ENCODE measurements around the gene TRAM2. TPM values are rescaled to one million over a fixed set of nuclear protein-coding genes. Genes with fewer than 3 reads are reported as not detected.
"Not testable (repeated sequence)": the region's sequence is repeated elsewhere in the genome, so short reads cannot be mapped to it uniquely, and the experiment has no call there.

The TRAM2 gene
- total and polyA plus RNA-seq, 3 donors from 2014 or later: 21.1 to 34.7 (median 26.1) TPM

DNA sequence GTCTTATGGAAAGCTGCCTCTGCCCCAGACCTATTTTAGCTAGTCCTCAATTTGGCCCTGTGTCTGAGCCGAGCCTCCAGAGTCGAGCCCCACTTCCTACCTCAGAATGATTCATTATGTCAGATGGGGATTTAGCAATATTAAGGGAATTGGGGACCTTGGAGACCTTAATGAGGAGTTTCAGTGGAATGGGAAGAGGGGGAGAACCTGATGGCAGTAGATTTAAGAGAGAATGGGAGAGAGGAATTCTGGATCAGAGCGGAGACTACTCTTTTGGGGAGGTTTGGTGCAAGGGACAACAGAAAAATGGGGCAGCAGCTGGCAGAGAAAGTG lies 93.2 kb downstream of the TRAM2 start:
- DNase-seq: no peak
- Histone ChIP-seq H3K4me1 (no peaks in the 10 kb centered on the region), H3K27ac (no peak overlapping the region), H3K4me3 (no peak overlapping the region), H3K9me3 (no peaks in the 10 kb centered on the region), H3K27me3 (no peaks in the 10 kb centered on the region), H3K36me3 (ENCODE audit: low read depth, missing control alignments) (no peaks in the 10 kb centered on the region)
- TF ChIP-seq, protein P1, sequence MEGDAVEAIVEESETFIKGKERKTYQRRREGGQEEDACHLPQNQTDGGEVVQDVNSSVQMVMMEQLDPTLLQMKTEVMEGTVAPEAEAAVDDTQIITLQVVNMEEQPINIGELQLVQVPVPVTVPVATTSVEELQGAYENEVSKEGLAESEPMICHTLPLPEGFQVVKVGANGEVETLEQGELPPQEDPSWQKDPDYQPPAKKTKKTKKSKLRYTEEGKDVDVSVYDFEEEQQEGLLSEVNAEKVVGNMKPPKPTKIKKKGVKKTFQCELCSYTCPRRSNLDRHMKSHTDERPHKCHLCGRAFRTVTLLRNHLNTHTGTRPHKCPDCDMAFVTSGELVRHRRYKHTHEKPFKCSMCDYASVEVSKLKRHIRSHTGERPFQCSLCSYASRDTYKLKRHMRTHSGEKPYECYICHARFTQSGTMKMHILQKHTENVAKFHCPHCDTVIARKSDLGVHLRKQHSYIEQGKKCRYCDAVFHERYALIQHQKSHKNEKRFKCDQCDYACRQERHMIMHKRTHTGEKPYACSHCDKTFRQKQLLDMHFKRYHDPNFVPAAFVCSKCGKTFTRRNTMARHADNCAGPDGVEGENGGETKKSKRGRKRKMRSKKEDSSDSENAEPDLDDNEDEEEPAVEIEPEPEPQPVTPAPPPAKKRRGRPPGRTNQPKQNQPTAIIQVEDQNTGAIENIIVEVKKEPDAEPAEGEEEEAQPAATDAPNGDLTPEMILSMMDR (IDR thresholded peaks at IDR 0.05): no peak
- TF ChIP-seq POLR2A (IDR thresholded peaks at IDR 0.05): no peak
- intact Hi-C loops (cut with DNase I; ENCODE audit: low total_unique reads): no loop called here
- WGBS, 2 donors: 76 to 86% methylated on average over 3 of the region's 3 CpGs

DNA sequence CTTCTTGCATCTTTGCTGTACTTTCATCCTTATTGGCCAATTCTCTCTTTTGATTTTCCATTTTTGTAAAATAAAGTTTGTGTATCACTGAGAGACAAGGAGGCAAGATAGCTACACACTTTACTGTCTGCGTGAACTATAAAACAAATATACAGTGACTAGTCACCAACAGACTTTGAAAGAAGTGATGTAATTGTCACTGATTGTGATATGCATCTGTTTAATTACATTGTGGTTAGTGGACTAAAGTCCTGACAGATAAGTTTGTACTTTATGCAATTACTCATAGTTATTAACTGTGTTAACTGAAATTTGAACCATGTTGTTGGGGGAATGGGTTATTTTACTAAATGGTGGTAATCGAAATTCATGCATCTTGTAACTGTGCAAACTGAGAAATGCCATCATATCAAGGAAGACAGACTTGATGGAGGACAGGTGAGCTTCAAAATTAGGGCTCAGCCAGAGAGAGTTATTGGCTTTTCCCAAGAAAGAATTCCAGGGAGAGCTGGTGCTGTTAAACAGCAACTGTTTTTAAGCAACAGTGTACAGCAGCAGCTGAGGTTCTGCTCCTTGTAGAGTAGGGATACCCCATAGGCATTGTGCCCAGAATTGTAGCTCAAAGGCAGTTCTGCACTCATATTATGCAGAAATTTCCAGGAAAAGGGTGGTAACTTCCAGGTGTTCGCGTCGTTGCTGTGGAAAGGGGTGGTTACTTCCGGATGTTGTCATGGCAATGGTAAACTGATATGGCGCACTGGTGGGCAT lies 93.8 kb downstream of the TRAM2 start:
- TF ChIP-seq, protein P1 (IDR thresholded peaks at IDR 0.05): no peak
- TF ChIP-seq POLR2A (IDR thresholded peaks at IDR 0.05): no peak
- Histone ChIP-seq H3K27ac (no peak overlapping the region), H3K9me3 (no peaks in the 10 kb centered on the region), H3K27me3 (no peaks in the 10 kb centered on the region), H3K4me3 (no peak overlapping the region), H3K4me1 (no peaks in the 10 kb centered on the region), H3K36me3 (ENCODE audit: low read depth, missing control alignments) (no peaks in the 10 kb centered on the region)
- 79 to 83% methylated on average over 7 of the region's 7 CpGs for WGBS, 2 donors
- intact Hi-C loops (cut with DNase I; ENCODE audit: low total_unique reads): no loop called here
- DNase-seq: no peak

GRCh38 chr6:52475307-52475706 lies 101.6 kb downstream of the TRAM2 start:
- no peaks in the 10 kb centered on the region for H3K36me3 ChIP-seq (ENCODE audit: low read depth, missing control alignments)
- no peak for DNase-seq
- H3K27me3 ChIP-seq: no peaks in the 10 kb centered on the region
- no peaks in the 10 kb centered on the region for H3K9me3 ChIP-seq
- H3K4me1 ChIP-seq: no peaks in the 10 kb centered on the region
- WGBS, 2 donors: 39 to 41% methylated on average over 2 of the region's 2 CpGs
- H3K27ac ChIP-seq: no peak overlapping the region
- intact Hi-C loops (cut with DNase I; ENCODE audit: low total_unique reads): no loop called here
- no peak overlapping the region for H3K4me3 ChIP-seq
- TF ChIP-seq POLR2A (IDR thresholded peaks at IDR 0.05): no peak
- TF ChIP-seq, protein P1 (IDR thresholded peaks at IDR 0.05): no peak

DNA sequence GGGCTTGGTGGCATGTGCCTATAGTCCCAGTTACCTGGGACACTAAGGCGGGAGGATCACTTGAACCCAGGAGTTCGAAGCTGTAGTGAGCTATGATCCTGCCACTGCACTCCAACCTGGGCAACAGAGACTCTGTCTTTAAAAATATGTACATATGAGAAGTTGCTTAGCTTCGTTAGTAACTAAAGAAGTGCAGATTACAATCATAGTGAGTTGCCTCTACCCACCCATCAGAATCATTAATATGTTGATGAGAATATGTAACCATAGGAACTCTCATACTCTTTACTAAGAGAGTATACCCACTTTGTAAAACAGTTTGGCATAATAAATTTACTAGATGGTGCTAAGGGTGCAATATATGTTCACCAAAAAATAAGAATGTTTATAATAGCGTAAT lies 102.7 kb downstream of the TRAM2 start:
- no peaks in the 10 kb centered on the region for H3K9me3 ChIP-seq
- no peak for TF ChIP-seq POLR2A (IDR thresholded peaks at IDR 0.05)
- TF ChIP-seq, protein P1 (IDR thresholded peaks at IDR 0.05): no peak
- no peaks in the 10 kb centered on the region for H3K27me3 ChIP-seq
- H3K27ac ChIP-seq: no peak overlapping the region
- intact Hi-C loops (cut with DNase I; ENCODE audit: low total_unique reads): no loop called here
- no peaks in the 10 kb centered on the region for H3K36me3 ChIP-seq (ENCODE audit: low read depth, missing control alignments)
- no peak overlapping the region for H3K4me3 ChIP-seq
- H3K4me1 ChIP-seq: no peaks in the 10 kb centered on the region
- DNase-seq: no peak
- WGBS, 2 donors: 96 to 97% methylated on average over 4 of the region's 4 CpGs

DNA sequence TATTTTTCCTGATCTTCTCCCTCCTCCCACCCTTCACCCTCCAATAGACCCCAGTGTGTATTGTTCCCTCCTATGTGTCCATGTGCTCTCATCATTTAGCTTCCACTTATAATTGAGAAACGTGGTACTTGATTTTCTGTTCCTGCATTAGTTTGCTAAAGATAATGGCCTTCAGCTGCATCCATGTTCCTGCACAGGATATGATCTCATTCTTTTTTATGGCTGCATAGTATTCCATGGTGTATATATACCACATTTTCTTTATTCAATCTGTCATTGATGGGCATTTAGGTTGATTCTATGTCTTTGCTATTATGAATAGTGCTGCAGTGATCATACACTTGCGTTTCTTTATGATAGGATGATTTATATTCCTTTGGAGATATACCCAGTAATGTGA lies 115.7 kb downstream of the TRAM2 start:
- H3K27ac ChIP-seq; H3K27me3 ChIP-seq; H3K4me1 ChIP-seq; H3K36me3 ChIP-seq (ENCODE audit: low read depth, missing control alignments); H3K4me3 ChIP-seq; DNase-seq; intact Hi-C loops (cut with DNase I; ENCODE audit: low total_unique reads); H3K9me3 ChIP-seq: not testable (repeated sequence)
- WGBS, 2 donors: 72 to 88% methylated on average over 2 of the region's 2 CpGs

All from testis (tissue), 3 donors.